Measurements from ENCODE around the gene GRM5. TPM values are rescaled to one million over a fixed set of nuclear protein-coding genes. Genes with fewer than 3 reads are reported as not detected.
"Not testable (repeated sequence)": the region's sequence is repeated elsewhere in the genome, so short reads cannot be mapped to it uniquely, and the experiment has no call there.

Gene GRM5
- total RNA-seq, 1 experiment from 2014 or later: 8.3 TPM

DNA sequence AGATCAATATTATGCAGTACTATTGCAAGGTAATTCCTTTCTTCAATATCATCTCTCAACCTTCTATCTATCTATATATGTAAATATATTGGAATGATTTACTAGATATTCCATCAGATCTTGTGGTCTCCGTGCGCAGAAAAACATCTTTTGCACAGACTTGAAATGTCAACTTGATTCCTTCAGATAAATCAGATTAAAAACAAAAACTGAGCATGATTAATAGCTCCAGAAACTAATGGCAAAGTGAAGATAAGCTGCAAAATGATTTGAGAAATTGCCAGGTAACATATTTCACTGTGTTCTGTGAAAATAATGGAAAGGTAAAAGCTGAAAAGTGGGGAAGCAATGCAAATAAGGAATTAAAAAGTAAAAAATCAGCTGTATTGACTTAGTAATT, 528.2 kb downstream of the GRM5 start:
- no TSS peak for BruUV-seq (replicated peaks)
- Mint-ChIP-seq H3K4me3 (ENCODE audit: low read depth, unreplicated experiment) (no peak overlapping the region), H3K9me3 (ENCODE audit: low read depth, unreplicated experiment) (no peaks in the 10 kb centered on the region), H3K27ac (ENCODE audit: unreplicated experiment) (peak overlapping the region; percentile 97), H3K27me3 (ENCODE audit: unreplicated experiment) (no peaks in the 10 kb centered on the region), H3K36me3 (ENCODE audit: insufficient read depth, unreplicated experiment) (peaks cover 12% of the 10 kb centered on the region), H3K4me1 (ENCODE audit: low read depth, unreplicated experiment) (peaks cover 71% of the 10 kb centered on the region)
- DNase-seq: no peak
- TF ChIP-seq, protein P1, sequence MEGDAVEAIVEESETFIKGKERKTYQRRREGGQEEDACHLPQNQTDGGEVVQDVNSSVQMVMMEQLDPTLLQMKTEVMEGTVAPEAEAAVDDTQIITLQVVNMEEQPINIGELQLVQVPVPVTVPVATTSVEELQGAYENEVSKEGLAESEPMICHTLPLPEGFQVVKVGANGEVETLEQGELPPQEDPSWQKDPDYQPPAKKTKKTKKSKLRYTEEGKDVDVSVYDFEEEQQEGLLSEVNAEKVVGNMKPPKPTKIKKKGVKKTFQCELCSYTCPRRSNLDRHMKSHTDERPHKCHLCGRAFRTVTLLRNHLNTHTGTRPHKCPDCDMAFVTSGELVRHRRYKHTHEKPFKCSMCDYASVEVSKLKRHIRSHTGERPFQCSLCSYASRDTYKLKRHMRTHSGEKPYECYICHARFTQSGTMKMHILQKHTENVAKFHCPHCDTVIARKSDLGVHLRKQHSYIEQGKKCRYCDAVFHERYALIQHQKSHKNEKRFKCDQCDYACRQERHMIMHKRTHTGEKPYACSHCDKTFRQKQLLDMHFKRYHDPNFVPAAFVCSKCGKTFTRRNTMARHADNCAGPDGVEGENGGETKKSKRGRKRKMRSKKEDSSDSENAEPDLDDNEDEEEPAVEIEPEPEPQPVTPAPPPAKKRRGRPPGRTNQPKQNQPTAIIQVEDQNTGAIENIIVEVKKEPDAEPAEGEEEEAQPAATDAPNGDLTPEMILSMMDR (IDR thresholded peaks at IDR 0.05; ENCODE audit: unreplicated experiment): no peak
- CTCF ChIA-PET: interaction anchor here (0.7 to 3.6 kb wide), 3 partner anchors 11 to 434 kb away, joined by 3 to 15 read pairs (median 9); no protein-coding TSS in a partner anchor
- intact Hi-C loops (cut with micrococcal nuclease; ENCODE audit: unreplicated experiment): loop anchor here (2.0 to 5.0 kb wide), 3 partner anchors 200 to 433 kb away; partner anchors contain the start of gene CTSC

DNA sequence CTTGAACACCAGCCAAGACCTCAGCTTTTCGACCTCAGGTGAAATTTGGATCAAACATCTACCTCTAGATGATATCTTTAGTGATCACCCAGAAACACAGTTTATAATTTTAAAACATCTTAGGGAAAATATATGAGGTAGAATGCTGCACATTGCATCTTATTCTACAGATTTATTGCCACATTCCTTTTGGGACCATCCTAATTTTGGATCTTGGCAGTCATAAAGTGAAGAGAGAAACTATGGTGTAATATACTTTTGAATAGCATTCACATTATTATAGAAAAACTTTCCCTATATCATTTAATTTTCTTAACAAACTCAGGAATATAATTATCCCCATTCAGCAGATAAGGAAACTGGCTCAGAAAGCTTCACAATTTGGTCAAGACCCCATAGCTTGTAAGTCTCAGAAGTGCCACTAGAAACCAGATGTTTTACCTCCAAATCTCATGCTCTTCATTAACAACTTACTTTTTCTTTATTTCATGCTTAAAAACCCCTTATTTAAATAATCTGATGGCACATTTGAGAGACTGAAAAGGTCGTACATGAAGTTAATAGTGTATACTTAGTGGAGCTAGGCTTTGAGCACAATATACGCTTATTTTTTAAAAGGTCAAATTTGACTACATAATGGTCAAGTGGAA, 529.0 kb downstream of the GRM5 start:
- BruUV-seq (replicated peaks): no TSS peak
- Mint-ChIP-seq H3K36me3 (ENCODE audit: insufficient read depth, unreplicated experiment) (peaks cover 12% of the 10 kb centered on the region), H3K4me3 (ENCODE audit: low read depth, unreplicated experiment) (no peak overlapping the region), H3K27ac (ENCODE audit: unreplicated experiment) (peak overlapping the region; percentile 97), H3K4me1 (ENCODE audit: low read depth, unreplicated experiment) (peaks cover 68% of the 10 kb centered on the region), H3K9me3 (ENCODE audit: low read depth, unreplicated experiment) (no peaks in the 10 kb centered on the region), H3K27me3 (ENCODE audit: unreplicated experiment) (no peaks in the 10 kb centered on the region)
- CTCF ChIA-PET: interaction anchor here (1.2 to 3.6 kb wide), 4 partner anchors 10 to 659 kb away, joined by 3 to 15 read pairs (median 7); no protein-coding TSS in a partner anchor
- no peak for DNase-seq
- intact Hi-C loops (cut with micrococcal nuclease; ENCODE audit: unreplicated experiment): loop anchor here (1.0 to 5.0 kb wide), 3 partner anchors 27 to 219 kb away; partner anchors contain the start of gene CTSC
- TF ChIP-seq, protein P1 (IDR thresholded peaks at IDR 0.05; ENCODE audit: unreplicated experiment): no peak

DNA sequence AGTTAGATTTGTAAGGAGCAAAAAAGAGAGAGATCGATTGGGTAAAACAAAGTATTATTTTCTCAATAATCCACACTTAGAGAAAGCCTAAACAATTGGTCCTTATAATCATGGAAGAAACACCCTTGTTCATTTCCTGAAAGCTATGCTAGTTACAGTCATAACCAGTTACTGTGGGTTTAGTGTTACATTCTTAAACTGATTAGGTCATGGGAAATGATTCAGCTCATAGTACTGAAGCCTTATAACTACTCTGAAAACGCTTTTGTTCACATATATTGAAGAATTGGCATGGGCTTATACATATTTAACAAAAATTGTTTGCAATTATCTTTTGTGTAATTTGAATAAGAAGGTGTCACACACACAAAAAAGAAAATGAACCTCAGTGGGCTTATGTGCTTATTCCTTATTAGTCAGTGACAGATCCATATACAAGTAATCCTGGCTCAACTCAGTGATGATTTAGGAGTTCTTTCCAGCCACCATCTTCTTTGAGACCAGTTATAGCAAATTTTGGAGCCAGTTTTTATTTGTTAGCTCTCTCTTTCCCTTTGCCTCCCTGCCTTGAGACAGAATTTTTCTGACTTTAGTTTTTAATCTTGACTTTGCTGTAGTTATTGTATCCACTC, 529.8 kb downstream of the GRM5 start:
- H3K4me1 Mint-ChIP-seq (ENCODE audit: low read depth, unreplicated experiment): peaks cover 74% of the 10 kb centered on the region
- H3K27me3 Mint-ChIP-seq (ENCODE audit: unreplicated experiment): no peaks in the 10 kb centered on the region
- no peak for DNase-seq
- CTCF ChIA-PET: interaction anchor here (0.8 to 3.6 kb wide), 6 partner anchors 8 to 658 kb away, joined by 3 to 15 read pairs (median 4); no protein-coding TSS in a partner anchor
- H3K36me3 Mint-ChIP-seq (ENCODE audit: insufficient read depth, unreplicated experiment): peaks cover 12% of the 10 kb centered on the region
- TF ChIP-seq, protein P1 (IDR thresholded peaks at IDR 0.05; ENCODE audit: unreplicated experiment): no peak
- H3K4me3 Mint-ChIP-seq (ENCODE audit: low read depth, unreplicated experiment): no peak overlapping the region
- H3K9me3 Mint-ChIP-seq (ENCODE audit: low read depth, unreplicated experiment): no peaks in the 10 kb centered on the region
- H3K27ac Mint-ChIP-seq (ENCODE audit: unreplicated experiment): peak overlapping the region; percentile 97
- BruUV-seq (replicated peaks): TSS peak; percentile 83
- intact Hi-C loops (cut with micrococcal nuclease; ENCODE audit: unreplicated experiment): loop anchor here (1.0 to 5.0 kb wide), 3 partner anchors 27 to 219 kb away; partner anchors contain the start of gene CTSC

DNA sequence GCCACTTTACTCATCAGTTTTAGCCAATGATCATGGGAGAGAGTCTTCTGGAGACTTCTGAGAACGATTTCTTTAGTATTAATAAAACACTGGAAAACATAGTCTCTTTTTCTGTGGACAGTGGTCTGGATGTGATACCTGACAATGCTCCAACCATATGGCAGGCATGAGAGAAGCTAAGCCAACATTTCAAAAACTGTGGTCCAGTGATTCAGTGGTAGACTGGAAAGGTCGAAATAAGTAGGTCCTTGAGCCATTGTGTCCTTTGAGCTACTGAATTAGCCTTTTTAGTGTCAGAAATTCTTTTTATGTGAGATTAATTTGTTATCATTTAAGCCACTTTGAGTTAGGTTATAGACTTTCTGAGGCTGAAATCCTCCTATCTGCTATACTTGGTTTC, 530.5 kb downstream of the GRM5 start:
- Mint-ChIP-seq H3K36me3 (ENCODE audit: insufficient read depth, unreplicated experiment) (peaks cover 12% of the 10 kb centered on the region), H3K4me3 (ENCODE audit: low read depth, unreplicated experiment) (no peak overlapping the region), H3K9me3 (ENCODE audit: low read depth, unreplicated experiment) (no peaks in the 10 kb centered on the region), H3K27ac (ENCODE audit: unreplicated experiment) (peak overlapping the region; percentile 97), H3K4me1 (ENCODE audit: low read depth, unreplicated experiment) (peaks cover 76% of the 10 kb centered on the region), H3K27me3 (ENCODE audit: unreplicated experiment) (no peaks in the 10 kb centered on the region)
- DNase-seq: no peak
- CTCF ChIA-PET: interaction anchor here (1.0 to 3.6 kb wide), 5 partner anchors 9 to 657 kb away, joined by 3 to 15 read pairs (median 5); no protein-coding TSS in a partner anchor
- intact Hi-C loops (cut with micrococcal nuclease; ENCODE audit: unreplicated experiment): loop anchor here (5.0 kb wide), 2 partner anchors 198 to 218 kb away; partner anchors contain the start of gene CTSC
- BruUV-seq (replicated peaks): TSS peak; percentile 66
- TF ChIP-seq, protein P1 (IDR thresholded peaks at IDR 0.05; ENCODE audit: unreplicated experiment): no peak

DNA sequence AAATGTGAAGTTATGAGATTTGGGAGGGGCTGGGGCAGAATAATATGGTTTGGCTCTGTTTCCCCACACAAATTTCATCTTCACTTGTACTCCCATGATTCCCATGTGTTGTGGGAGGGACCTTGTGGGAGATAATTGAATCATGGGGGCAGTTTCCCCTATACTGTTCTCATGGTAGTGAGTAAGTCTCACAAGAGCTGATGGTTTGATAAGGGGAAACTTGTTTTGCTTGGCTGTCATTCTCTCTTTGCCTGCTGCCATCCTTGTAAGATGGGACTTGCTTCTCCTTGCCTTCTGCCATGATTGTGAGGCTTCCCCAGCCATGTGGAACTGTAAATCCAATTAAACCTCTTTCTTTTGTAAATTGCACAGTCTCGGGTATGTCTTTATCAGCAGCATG, 531.1 kb downstream of the GRM5 start:
- H3K9me3 Mint-ChIP-seq (ENCODE audit: low read depth, unreplicated experiment); CTCF ChIA-PET; H3K4me3 Mint-ChIP-seq (ENCODE audit: low read depth, unreplicated experiment); H3K27me3 Mint-ChIP-seq (ENCODE audit: unreplicated experiment); BruUV-seq (replicated peaks); DNase-seq: not testable (repeated sequence)
- intact Hi-C loops (cut with micrococcal nuclease; ENCODE audit: unreplicated experiment): loop anchor here (5.0 kb wide), 2 partner anchors 197 to 217 kb away; partner anchors contain the start of gene CTSC
- peaks cover 74% of the 10 kb centered on the region for H3K4me1 Mint-ChIP-seq (ENCODE audit: low read depth, unreplicated experiment)
- peak overlapping the region; percentile 97 for H3K27ac Mint-ChIP-seq (ENCODE audit: unreplicated experiment)
- H3K36me3 Mint-ChIP-seq (ENCODE audit: insufficient read depth, unreplicated experiment): peaks cover 12% of the 10 kb centered on the region

Data from Calu3 (cell line).